ENCODE measurements around the gene DGKH.

DGKH gene

GRCh38 chr13:42280537-42280936, 232.1 kb downstream of the DGKH start:
- DNase-seq (ENCODE audit: low spot score) = no peak

GRCh38 chr13:42283574-42283973, 235.1 kb downstream of the DGKH start:
- no peak for DNase-seq (ENCODE audit: low spot score)

GRCh38 chr13:42284068-42284467, 235.6 kb downstream of the DGKH start:
- DNase-seq (ENCODE audit: low spot score) = no peak
